HEK293 (cell line): ENCODE data around the gene DGUOK.

ENCODE experiments used
- FEZF1 ChIP-seq: fragments of 450-650 bp; formaldehyde crosslinking; IDR thresholded peaks from 2 replicates; pipeline ENCODE4 v1.5.1; 2016; ENCODE audit warnings: missing biosample characterization, missing genetic modification characterization
- GLIS2 ChIP-seq: fragments of 450-650 bp; formaldehyde crosslinking; IDR thresholded peaks from 2 replicates; pipeline ENCODE4 v1.5.1; 2016; ENCODE audit warnings: missing biosample characterization, missing genetic modification characterization
- PRDM1 ChIP-seq: fragments of 450-650 bp; formaldehyde crosslinking; IDR thresholded peaks from 2 replicates; pipeline ENCODE4; 2016; ENCODE audit warnings: missing biosample characterization, missing genetic modification characterization
- SP2 ChIP-seq: fragments of 450-650 bp; formaldehyde crosslinking; IDR thresholded peaks from 2 replicates; pipeline ENCODE4 v1.5.1; 2016; ENCODE audit warnings: missing biosample characterization, missing genetic modification characterization
- ZNF140 ChIP-seq: fragments of 450-650 bp; formaldehyde crosslinking; IDR thresholded peaks from 2 replicates; pipeline ENCODE4 v1.5.1; 2016; ENCODE audit warnings: missing biosample characterization, missing genetic modification characterization
- ZNF175 ChIP-seq: fragments of 450-650 bp; formaldehyde crosslinking; IDR thresholded peaks from 2 replicates; pipeline ENCODE4 v1.5.1; 2016; ENCODE audit warnings: missing biosample characterization, missing genetic modification characterization
- ZNF214 ChIP-seq: fragments of 450-650 bp; formaldehyde crosslinking; IDR thresholded peaks from 2 replicates; pipeline ENCODE4 v1.5.1; 2017; ENCODE audit warnings: missing biosample characterization, mild to moderate bottlenecking, missing genetic modification characterization, borderline replicate concordance
- ZNF248 ChIP-seq: fragments of 450-650 bp; formaldehyde crosslinking; IDR thresholded peaks from 2 replicates; pipeline ENCODE4 v1.5.1; 2017; ENCODE audit warnings: missing biosample characterization, missing genetic modification characterization
- ZNF266 ChIP-seq: fragments of 450-650 bp; formaldehyde crosslinking; IDR thresholded peaks from 2 replicates; pipeline ENCODE4 v1.5.1; 2016; ENCODE audit warnings: missing biosample characterization, missing genetic modification characterization, low read depth
- ZNF280C ChIP-seq: fragments of 450-650 bp; formaldehyde crosslinking; IDR thresholded peaks from 2 replicates; pipeline ENCODE4 v1.5.1; 2016; ENCODE audit warnings: missing biosample characterization, missing genetic modification characterization
- ZNF311 ChIP-seq: fragments of 450-650 bp; formaldehyde crosslinking; IDR thresholded peaks from 2 replicates; pipeline ENCODE4 v1.5.1; 2017; ENCODE audit warnings: missing biosample characterization, missing genetic modification characterization, borderline replicate concordance
- ZNF335 ChIP-seq: fragments of 450-650 bp; formaldehyde crosslinking; conservative IDR thresholded peaks from 2 replicates; pipeline ENCODE4 v1.5.1; 2016; ENCODE audit warnings: missing biosample characterization, missing genetic modification characterization
- ZNF514 ChIP-seq: fragments of 450-650 bp; formaldehyde crosslinking; IDR thresholded peaks from 2 replicates; pipeline ENCODE4 v1.5.1; 2016; ENCODE audit warnings: missing biosample characterization, missing genetic modification characterization
- ZNF518A ChIP-seq: fragments of 450-650 bp; formaldehyde crosslinking; conservative IDR thresholded peaks from 2 replicates; pipeline ENCODE4 v1.5.1; 2016; ENCODE audit warnings: low read depth, missing biosample characterization, missing genetic modification characterization
- ZNF529 ChIP-seq: fragments of 450-650 bp; formaldehyde crosslinking; IDR thresholded peaks from 2 replicates; pipeline ENCODE4 v1.5.1; 2017; ENCODE audit warnings: missing genetic modification characterization, missing biosample characterization; ENCODE audit not compliant: insufficient replicate concordance
- ZNF571 ChIP-seq: fragments of 450-650 bp; formaldehyde crosslinking; IDR thresholded peaks from 2 replicates; pipeline ENCODE4 v1.5.0; 2017; ENCODE audit warnings: missing biosample characterization, missing genetic modification characterization
- ZNF585B ChIP-seq: fragments of 450-650 bp; formaldehyde crosslinking; IDR thresholded peaks from 2 replicates; pipeline ENCODE4 v1.5.1; 2016; ENCODE audit warnings: missing biosample characterization, missing genetic modification characterization
- TF ChIP-seq, protein P1 (sequence below): fragments of 450-650 bp; formaldehyde crosslinking; IDR thresholded peaks from 2 replicates; pipeline ENCODE4 v1.5.1; 2016; ENCODE audit warnings: missing biosample characterization, missing genetic modification characterization
- TF ChIP-seq, protein P2 (sequence below): fragments of 450-650 bp; formaldehyde crosslinking; IDR thresholded peaks from 2 replicates; pipeline ENCODE4 v1.5.1; 2016; ENCODE audit warnings: missing biosample characterization, missing genetic modification characterization
- TF ChIP-seq, protein P3 (sequence below): fragments of 450-650 bp; formaldehyde crosslinking; IDR thresholded peaks from 2 replicates; pipeline ENCODE4 v1.5.1; 2017; ENCODE audit warnings: missing biosample characterization, missing genetic modification characterization
- TF ChIP-seq, protein P4 (sequence below): fragments of 450-650 bp; formaldehyde crosslinking; IDR thresholded peaks from 2 replicates; pipeline ENCODE4 v1.5.1; 2017; ENCODE audit warnings: missing biosample characterization, missing genetic modification characterization

The DGUOK gene

GRCh38 chr2:73985308-73986084 lies 58.8 kb downstream of the DGUOK start (continued):
- TF ChIP-seq ZNF248 (tag by site-specific recombination) (no peak), ZNF585B (tag by site-specific recombination) (no peak), ZNF571 (tag by site-specific recombination) (no peak), ZNF529 (tag by site-specific recombination) (no peak), SP2 (tag by site-specific recombination) (peak; percentile 19; the same call in 1 of the 2 replicates), ZNF514 (no peak), ZNF266 (tag by site-specific recombination) (no peak), ZNF280C (no peak), GLIS2 (0 out of 2 replicates have a peak, but pooled peaks have one; percentile 19), ZNF175 (no peak), ZNF311 (tag by site-specific recombination) (no peak), FEZF1 (no peak), ZNF335 (tag by site-specific recombination) (peak; percentile 69), PRDM1 (tag by site-specific recombination) (peak; percentile 79; the same call in 1 of the 2 replicates), ZNF140 (tag by site-specific recombination) (no peak), ZNF518A (tag by site-specific recombination) (no peak), ZNF214 (tag by site-specific recombination) (no peak)
- TF ChIP-seq, protein P1, sequence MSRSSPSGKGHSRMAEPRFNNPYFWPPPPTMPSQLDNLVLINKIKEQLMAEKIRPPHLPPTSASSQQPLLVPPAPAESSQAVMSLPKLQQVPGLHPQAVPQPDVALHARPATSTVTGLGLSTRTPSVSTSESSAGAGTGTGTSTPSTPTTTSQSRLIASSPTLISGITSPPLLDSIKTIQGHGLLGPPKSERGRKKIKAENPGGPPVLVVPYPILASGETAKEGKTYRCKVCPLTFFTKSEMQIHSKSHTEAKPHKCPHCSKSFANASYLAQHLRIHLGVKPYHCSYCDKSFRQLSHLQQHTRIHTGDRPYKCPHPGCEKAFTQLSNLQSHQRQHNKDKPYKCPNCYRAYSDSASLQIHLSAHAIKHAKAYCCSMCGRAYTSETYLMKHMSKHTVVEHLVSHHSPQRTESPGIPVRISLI (tag by site-specific recombination), result no peak
- TF ChIP-seq, protein P2, sequence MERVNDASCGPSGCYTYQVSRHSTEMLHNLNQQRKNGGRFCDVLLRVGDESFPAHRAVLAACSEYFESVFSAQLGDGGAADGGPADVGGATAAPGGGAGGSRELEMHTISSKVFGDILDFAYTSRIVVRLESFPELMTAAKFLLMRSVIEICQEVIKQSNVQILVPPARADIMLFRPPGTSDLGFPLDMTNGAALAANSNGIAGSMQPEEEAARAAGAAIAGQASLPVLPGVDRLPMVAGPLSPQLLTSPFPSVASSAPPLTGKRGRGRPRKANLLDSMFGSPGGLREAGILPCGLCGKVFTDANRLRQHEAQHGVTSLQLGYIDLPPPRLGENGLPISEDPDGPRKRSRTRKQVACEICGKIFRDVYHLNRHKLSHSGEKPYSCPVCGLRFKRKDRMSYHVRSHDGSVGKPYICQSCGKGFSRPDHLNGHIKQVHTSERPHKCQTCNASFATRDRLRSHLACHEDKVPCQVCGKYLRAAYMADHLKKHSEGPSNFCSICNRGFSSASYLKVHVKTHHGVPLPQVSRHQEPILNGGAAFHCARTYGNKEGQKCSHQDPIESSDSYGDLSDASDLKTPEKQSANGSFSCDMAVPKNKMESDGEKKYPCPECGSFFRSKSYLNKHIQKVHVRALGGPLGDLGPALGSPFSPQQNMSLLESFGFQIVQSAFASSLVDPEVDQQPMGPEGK (tag by site-specific recombination), result peak; percentile 40; the same call in 1 of the 2 replicates
- TF ChIP-seq, protein P3, sequence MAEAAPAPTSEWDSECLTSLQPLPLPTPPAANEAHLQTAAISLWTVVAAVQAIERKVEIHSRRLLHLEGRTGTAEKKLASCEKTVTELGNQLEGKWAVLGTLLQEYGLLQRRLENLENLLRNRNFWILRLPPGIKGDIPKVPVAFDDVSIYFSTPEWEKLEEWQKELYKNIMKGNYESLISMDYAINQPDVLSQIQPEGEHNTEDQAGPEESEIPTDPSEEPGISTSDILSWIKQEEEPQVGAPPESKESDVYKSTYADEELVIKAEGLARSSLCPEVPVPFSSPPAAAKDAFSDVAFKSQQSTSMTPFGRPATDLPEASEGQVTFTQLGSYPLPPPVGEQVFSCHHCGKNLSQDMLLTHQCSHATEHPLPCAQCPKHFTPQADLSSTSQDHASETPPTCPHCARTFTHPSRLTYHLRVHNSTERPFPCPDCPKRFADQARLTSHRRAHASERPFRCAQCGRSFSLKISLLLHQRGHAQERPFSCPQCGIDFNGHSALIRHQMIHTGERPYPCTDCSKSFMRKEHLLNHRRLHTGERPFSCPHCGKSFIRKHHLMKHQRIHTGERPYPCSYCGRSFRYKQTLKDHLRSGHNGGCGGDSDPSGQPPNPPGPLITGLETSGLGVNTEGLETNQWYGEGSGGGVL, result 0 out of 2 replicates have a peak, but pooled peaks have one; percentile 12
- TF ChIP-seq, protein P4, sequence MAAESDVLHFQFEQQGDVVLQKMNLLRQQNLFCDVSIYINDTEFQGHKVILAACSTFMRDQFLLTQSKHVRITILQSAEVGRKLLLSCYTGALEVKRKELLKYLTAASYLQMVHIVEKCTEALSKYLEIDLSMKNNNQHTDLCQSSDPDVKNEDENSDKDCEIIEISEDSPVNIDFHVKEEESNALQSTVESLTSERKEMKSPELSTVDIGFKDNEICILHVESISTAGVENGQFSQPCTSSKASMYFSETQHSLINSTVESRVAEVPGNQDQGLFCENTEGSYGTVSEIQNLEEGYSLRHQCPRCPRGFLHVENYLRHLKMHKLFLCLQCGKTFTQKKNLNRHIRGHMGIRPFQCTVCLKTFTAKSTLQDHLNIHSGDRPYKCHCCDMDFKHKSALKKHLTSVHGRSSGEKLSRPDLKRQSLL (tag by site-specific recombination), result no peak
